GM23248 (cell line): ENCODE results near the gene GSK3A.

Source experiments
- EZH2 ChIP-seq: fragments of 200-600 bp; sonication (generic); IDR thresholded peaks from 2 replicates; pipeline ENCODE4 v1.6.1; 2018; ENCODE audit warnings: antibody characterized with exemption, mild to moderate bottlenecking; ENCODE audit not compliant: insufficient read depth, poor library complexity, severe bottlenecking
- EZH2phosphoT487 ChIP-seq: fragments of 200-600 bp; sonication (generic); IDR thresholded peaks from 2 replicates; pipeline ENCODE4 v1.6.1; 2018; ENCODE audit warnings: antibody characterized with exemption, moderate library complexity, mild to moderate bottlenecking, low read depth; ENCODE audit not compliant: insufficient read depth

- TF ChIP-seq EZH2 = no peak
- TF ChIP-seq EZH2phosphoT487 = no peak
Measured at GRCh38 chr19:42286349-42287016, 44.1 kb upstream of the GSK3A start.
